Muscle layer of colon (tissue), 2 donors: ENCODE measurements around the gene LYRM4.

Experiments
- H3K27ac ChIP-seq: one replicate; pipeline ENCODE4 v1.7.0; 2013; ENCODE audit warnings: low read depth, mild to moderate bottlenecking, low read length, moderate library complexity
- H3K27me3 ChIP-seq, 2 donors: one replicate each; pipeline ENCODE4 v1.7.0; 2013; ENCODE audit warnings: low read length in 2 of 2, mild to moderate bottlenecking in 2 of 2; ENCODE audit not compliant: insufficient read depth in 2 of 2, control insufficient read depth in 1 of 2
- H3K36me3 ChIP-seq: one replicate; pipeline ENCODE4 v1.7.0; 2013; ENCODE audit warnings: mild to moderate bottlenecking, low read length; ENCODE audit not compliant: insufficient read depth
- H3K4me1 ChIP-seq: one replicate; pipeline ENCODE4 v1.7.0; 2013; ENCODE audit warnings: mild to moderate bottlenecking, low read length; ENCODE audit not compliant: insufficient read depth
- H3K4me3 ChIP-seq, 2 donors: one replicate each; pipeline ENCODE4 v1.7.0; 2013; ENCODE audit warnings: low read length in 2 of 2, low read depth in 1 of 2, mild to moderate bottlenecking in 1 of 2, moderate library complexity in 1 of 2
- H3K9ac ChIP-seq: one replicate; pipeline ENCODE4 v1.7.0; 2013; ENCODE audit warnings: low read length
- H3K9me3 ChIP-seq: one replicate; pipeline ENCODE4 v1.7.0; 2013; ENCODE audit warnings: mild to moderate bottlenecking, low read length
- donor health status: abdominal sarcoma.
- donor health status: Adenocarcinoma of cecum.

LYRM4 gene

GRCh38 chr6:5237805-5238204, 22.9 kb downstream of the LYRM4 start:
- Histone ChIP-seq H3K4me1 (no peaks in the 10 kb centered on the region), H3K27me3 (no peaks in the 10 kb centered on the region), H3K9ac (no peak overlapping the region), H3K27ac (no peak overlapping the region), H3K4me3 (no peak overlapping the region), H3K36me3 (no peaks in the 10 kb centered on the region), H3K9me3 (no peaks in the 10 kb centered on the region)

GRCh38 chr6:5235830-5236229, 24.9 kb downstream of the LYRM4 start:
- Histone ChIP-seq H3K4me1 (peaks cover 6% of the 10 kb centered on the region), H3K9ac (no peak overlapping the region), H3K9me3 (no peaks in the 10 kb centered on the region)

DNA sequence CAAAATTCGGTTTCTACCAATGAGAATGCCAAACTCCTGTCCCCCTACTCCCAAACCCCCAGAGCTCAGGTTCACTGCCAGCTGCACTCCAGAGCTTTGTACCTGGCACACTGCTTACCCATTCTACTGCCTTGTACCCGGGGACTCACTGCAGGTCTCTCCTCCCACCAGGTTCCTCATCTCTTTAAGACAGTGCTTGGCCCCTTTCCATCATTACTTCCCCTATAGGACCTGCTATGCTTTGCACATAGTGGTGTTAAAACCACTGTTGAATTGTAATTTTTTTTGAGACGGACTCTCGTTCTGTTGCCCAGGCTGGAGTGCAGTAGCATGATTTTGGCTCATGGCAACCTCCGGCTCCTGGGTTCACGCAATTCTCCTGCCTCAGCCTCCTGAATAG, 25.9 kb downstream of the LYRM4 start:
- Histone ChIP-seq H3K36me3 (no peaks in the 10 kb centered on the region), H3K27ac (no peak overlapping the region), H3K4me1 (peaks cover 6% of the 10 kb centered on the region), H3K27me3 (no peaks in the 10 kb centered on the region), H3K9ac (no peak overlapping the region), H3K4me3 (no peak overlapping the region), H3K9me3 (no peaks in the 10 kb centered on the region)

More at GRCh38 chr6:5235830-5236229, 24.9 kb downstream of the LYRM4 start:
- no peaks in the 10 kb centered on the region for H3K27me3 ChIP-seq
- H3K27ac ChIP-seq: no peak overlapping the region
- H3K4me3 ChIP-seq: no peak overlapping the region
- no peaks in the 10 kb centered on the region for H3K36me3 ChIP-seq

GRCh38 chr6:5231289-5231688, 29.5 kb downstream of the LYRM4 start:
- no peak overlapping the region for H3K27ac ChIP-seq
- H3K9ac ChIP-seq: no peak overlapping the region
- no peaks in the 10 kb centered on the region for H3K27me3 ChIP-seq
- H3K4me1 ChIP-seq: peaks cover 6% of the 10 kb centered on the region
- H3K36me3 ChIP-seq: no peaks in the 10 kb centered on the region
- H3K9me3 ChIP-seq: no peaks in the 10 kb centered on the region
- H3K4me3 ChIP-seq: no peak overlapping the region

- Histone ChIP-seq H3K9ac (no peak overlapping the region), H3K4me1 (peaks cover 6% of the 10 kb centered on the region), H3K4me3 (no peak overlapping the region), H3K9me3 (no peaks in the 10 kb centered on the region), H3K27ac (no peak overlapping the region), H3K27me3 (no peaks in the 10 kb centered on the region), H3K36me3 (no peaks in the 10 kb centered on the region)
These were observed 30.7 kb downstream of the LYRM4 start for GRCh38 chr6:5230081-5230480.

- no peaks in the 10 kb centered on the region for H3K36me3 ChIP-seq
- H3K27ac ChIP-seq: no peak overlapping the region
- H3K4me1 ChIP-seq: peaks cover 6% of the 10 kb centered on the region
- no peak overlapping the region for H3K4me3 ChIP-seq
- H3K9ac ChIP-seq: no peak overlapping the region
- H3K9me3 ChIP-seq: no peaks in the 10 kb centered on the region
- H3K27me3 ChIP-seq: no peaks in the 10 kb centered on the region
These were observed 31.4 kb downstream of the LYRM4 start for GRCh38 chr6:5229356-5229755.

DNA sequence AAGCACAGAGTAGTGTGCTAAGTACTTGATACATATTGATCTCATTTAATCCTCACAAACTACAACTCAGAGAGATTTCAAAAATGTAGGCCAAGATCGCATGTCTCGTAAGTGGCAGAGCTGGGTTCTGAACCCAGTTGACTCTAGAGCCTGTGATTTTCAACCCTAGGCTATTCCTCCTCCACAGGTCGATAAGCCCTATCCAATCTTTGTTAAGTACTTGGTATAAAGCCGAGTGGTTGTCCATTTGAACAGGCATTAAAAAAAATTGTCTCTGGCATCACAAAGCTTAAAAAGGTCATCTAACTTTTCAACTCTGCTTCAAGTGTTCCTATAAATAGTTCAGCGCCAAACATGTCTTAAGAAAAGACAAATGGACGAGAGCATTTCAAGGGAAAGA, 37.4 kb downstream of the LYRM4 start:
- Histone ChIP-seq H3K36me3 (no peaks in the 10 kb centered on the region), H3K9me3 (no peaks in the 10 kb centered on the region), H3K27ac (no peak overlapping the region), H3K27me3 (no peaks in the 10 kb centered on the region), H3K9ac (no peak overlapping the region), H3K4me3 (no peak overlapping the region), H3K4me1 (no peaks in the 10 kb centered on the region)

GRCh38 chr6:5220443-5220842, 40.3 kb downstream of the LYRM4 start:
- Histone ChIP-seq H3K9ac (no peak overlapping the region), H3K36me3 (no peaks in the 10 kb centered on the region)

DNA sequence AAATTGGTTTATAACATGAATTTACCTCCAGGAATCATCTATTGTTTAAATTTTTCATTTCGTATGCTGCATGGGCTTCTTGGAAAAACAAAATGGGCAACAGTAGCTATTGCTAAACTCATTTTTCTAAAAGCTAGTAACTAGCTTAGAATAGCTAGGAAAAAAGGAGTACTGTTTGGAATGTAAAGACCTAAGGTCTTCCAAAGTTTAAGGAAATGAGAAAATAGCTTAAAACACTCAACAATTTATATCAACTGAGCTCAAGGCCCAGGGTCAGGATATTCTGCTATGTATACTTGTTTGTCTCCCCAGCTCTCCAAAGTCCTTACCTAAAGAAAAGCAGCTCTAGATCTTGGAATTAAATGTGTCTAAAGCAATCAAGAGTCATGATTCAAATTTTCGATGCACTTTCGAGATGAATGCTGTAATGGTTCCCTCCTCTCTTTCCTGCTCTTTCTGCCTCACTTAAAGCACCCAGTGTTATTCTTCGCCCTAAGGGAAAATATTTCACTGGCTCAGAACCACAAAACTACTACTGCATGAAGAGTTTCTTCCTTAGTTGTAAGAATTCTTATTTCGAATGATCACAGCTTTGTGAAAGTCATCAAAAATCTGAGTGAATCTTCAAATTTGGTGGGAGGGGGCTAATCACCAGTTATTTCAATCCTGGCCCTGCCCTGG, 41.6 kb downstream of the LYRM4 start:
- Histone ChIP-seq H3K4me3 (no peak overlapping the region), H3K9ac (no peak overlapping the region), H3K4me1 (peaks cover 15% of the 10 kb centered on the region), H3K27me3 (no peaks in the 10 kb centered on the region), H3K36me3 (no peaks in the 10 kb centered on the region), H3K27ac (no peak overlapping the region), H3K9me3 (no peaks in the 10 kb centered on the region)

More at GRCh38 chr6:5220443-5220842, 40.3 kb downstream of the LYRM4 start:
- no peaks in the 10 kb centered on the region for H3K9me3 ChIP-seq
- no peaks in the 10 kb centered on the region for H3K27me3 ChIP-seq
- H3K4me1 ChIP-seq: peaks cover 4% of the 10 kb centered on the region
- H3K27ac ChIP-seq: no peak overlapping the region
- H3K4me3 ChIP-seq: no peak overlapping the region

DNA sequence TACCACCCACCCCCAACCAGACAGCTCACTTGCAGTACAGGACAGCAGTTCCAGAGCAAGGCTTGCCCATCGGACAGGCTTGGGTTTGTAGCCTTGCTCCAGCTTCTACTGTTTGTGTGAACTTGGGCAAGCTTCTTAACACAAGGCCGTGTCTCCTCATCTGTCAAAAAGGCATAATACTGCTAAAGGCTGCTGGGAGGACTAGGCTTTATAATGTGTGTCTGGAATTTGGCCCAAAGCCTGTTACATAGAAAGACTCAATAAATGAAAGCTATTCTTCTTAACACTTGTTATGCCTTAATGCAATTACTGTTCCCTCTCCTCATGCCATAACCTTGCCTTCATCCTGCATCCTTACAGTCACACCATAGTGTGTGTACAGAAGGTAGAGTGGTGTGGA, 43.4 kb downstream of the LYRM4 start:
- no peak overlapping the region for H3K27ac ChIP-seq

GRCh38 chr6:5215799-5216198, 45.0 kb downstream of the LYRM4 start:
- H3K9ac ChIP-seq: no peak overlapping the region
- H3K27me3 ChIP-seq: no peaks in the 10 kb centered on the region
- peaks cover 8% of the 10 kb centered on the region for H3K36me3 ChIP-seq
- H3K9me3 ChIP-seq: no peaks in the 10 kb centered on the region
- no peak overlapping the region for H3K27ac ChIP-seq
- no peak overlapping the region for H3K4me3 ChIP-seq
- H3K4me1 ChIP-seq: peaks cover 15% of the 10 kb centered on the region

More for the DNA sequence above, 43.4 kb downstream of the LYRM4 start:
- peaks cover 8% of the 10 kb centered on the region for H3K36me3 ChIP-seq
- H3K4me3 ChIP-seq: no peak overlapping the region
- H3K4me1 ChIP-seq: peaks cover 15% of the 10 kb centered on the region
- no peaks in the 10 kb centered on the region for H3K27me3 ChIP-seq
- H3K9ac ChIP-seq: no peak overlapping the region
- no peaks in the 10 kb centered on the region for H3K9me3 ChIP-seq

DNA sequence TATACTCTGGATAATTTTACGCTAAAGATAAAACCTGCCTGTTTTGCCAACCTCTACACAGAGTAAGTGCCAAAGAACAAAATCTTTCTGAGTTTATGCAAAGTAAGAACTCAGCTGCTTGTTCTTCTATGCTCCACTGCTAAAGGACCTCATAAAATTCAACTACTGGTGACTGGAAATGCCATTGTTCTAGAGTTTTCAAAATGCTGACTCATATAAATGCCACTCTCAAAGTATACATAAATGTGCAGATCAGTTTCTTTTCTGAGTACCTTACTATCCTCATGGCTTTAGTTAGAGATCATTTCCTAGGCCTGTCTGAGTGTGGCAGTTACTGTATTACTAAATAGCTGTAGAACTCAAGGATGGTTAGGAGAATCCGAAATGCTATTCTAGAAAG, 45.6 kb downstream of the LYRM4 start:
- H3K9ac ChIP-seq: no peak overlapping the region
- H3K9me3 ChIP-seq: no peaks in the 10 kb centered on the region
- peaks cover 8% of the 10 kb centered on the region for H3K36me3 ChIP-seq
- H3K4me1 ChIP-seq: peaks cover 15% of the 10 kb centered on the region
- no peak overlapping the region for H3K27ac ChIP-seq
- H3K27me3 ChIP-seq: no peaks in the 10 kb centered on the region
- H3K4me3 ChIP-seq: peak overlapping the region in 1 of 2 donors; percentile 14
